SKM-1 treated with dmso at 0.1 percent for 144 hours (cell line): ENCODE results near the gene TMLHE.
"Not testable (repeated sequence)": the region's sequence is repeated elsewhere in the genome, so short reads cannot be mapped to it uniquely, and the experiment has no call there.

Experiments used
- DNase-seq: peaks from one replicate; lab custom pipeline; 2025; ENCODE audit not compliant: unreplicated experiment; lab: John Stamatoyannopoulos, UW

Gene TMLHE

GRCh38 chrX:155612312-155613224 is at the start of gene TMLHE, which contains the start of gene SPRY3:
Gene TMLHE, minus strand, starts transcription at chrX:155612952. Its CDS starts 67,676 bp downstream, at chrX:155545276.
Gene SPRY3, plus strand, starts transcription at chrX:155612586.
- DNase-seq = no peak

GRCh38 chrX:155662282-155662681 is 49.5 kb upstream of the TMLHE start:
- DNase-seq = no peak

- no peak for DNase-seq
Measured at GRCh38 chrX:155645180-155645579, 32.4 kb upstream of the TMLHE start.

- no peak for DNase-seq
Measured at GRCh38 chrX:155643240-155643639, 30.5 kb upstream of the TMLHE start.

- DNase-seq = not testable (repeated sequence)
Measured at GRCh38 chrX:155641371-155641770, 28.6 kb upstream of the TMLHE start.

- DNase-seq = no peak
Measured at GRCh38 chrX:155637714-155638113, 25.0 kb upstream of the TMLHE start.

GRCh38 chrX:155635019-155635418 is 22.3 kb upstream of the TMLHE start:
- not testable (repeated sequence) for DNase-seq

- DNase-seq = no peak
Measured at GRCh38 chrX:155632431-155633100, 19.8 kb upstream of the TMLHE start.

GRCh38 chrX:155620110-155620509 is 7.4 kb upstream of the TMLHE start:
- DNase-seq = not testable (repeated sequence)

GRCh38 chrX:155615938-155616337 is 3.2 kb upstream of the TMLHE start:
- DNase-seq = no peak

- DNase-seq = no peak
Measured at GRCh38 chrX:155613927-155614559, 1.3 kb upstream of the TMLHE start.

- no peak for DNase-seq
Measured at GRCh38 chrX:155611302-155611701, 1.4 kb downstream of the TMLHE start.

- DNase-seq = no peak
Measured at GRCh38 chrX:155592981-155593380, 19.8 kb downstream of the TMLHE start.

- DNase-seq = no peak
Measured at GRCh38 chrX:155592331-155592730, 20.4 kb downstream of the TMLHE start.

GRCh38 chrX:155577682-155578081 is 35.1 kb downstream of the TMLHE start:
- no peak for DNase-seq

GRCh38 chrX:155563099-155563498 is 49.7 kb downstream of the TMLHE start:
- no peak for DNase-seq

- no peak for DNase-seq
Measured at GRCh38 chrX:155544881-155545280, 67.9 kb downstream of the TMLHE start.

GRCh38 chrX:155535866-155536265 is 76.9 kb downstream of the TMLHE start:
- no peak for DNase-seq

GRCh38 chrX:155534800-155535199 is 78.0 kb downstream of the TMLHE start:
- DNase-seq = no peak

GRCh38 chrX:155527023-155527422 is 85.7 kb downstream of the TMLHE start:
- not testable (repeated sequence) for DNase-seq

GRCh38 chrX:155514225-155514624 is 98.5 kb downstream of the TMLHE start:
- no peak for DNase-seq

GRCh38 chrX:155505296-155505695 is 107.5 kb downstream of the TMLHE start:
- no peak for DNase-seq
